Metanephros (tissue), 1 donor: ENCODE results near the gene ASIC5. TPM values are rescaled to one million over a fixed set of nuclear protein-coding genes. Genes with fewer than 3 reads are reported as not detected.

ENCODE experiments used
- total RNA-seq: library from RNA; depleted of rRNA; stranded (reverse); fragments of >200 nt; gene quantifications from one replicate; pipeline ENCODE4 v1.2.3, GENCODE V29; 2014

ASIC5 gene, protein sequence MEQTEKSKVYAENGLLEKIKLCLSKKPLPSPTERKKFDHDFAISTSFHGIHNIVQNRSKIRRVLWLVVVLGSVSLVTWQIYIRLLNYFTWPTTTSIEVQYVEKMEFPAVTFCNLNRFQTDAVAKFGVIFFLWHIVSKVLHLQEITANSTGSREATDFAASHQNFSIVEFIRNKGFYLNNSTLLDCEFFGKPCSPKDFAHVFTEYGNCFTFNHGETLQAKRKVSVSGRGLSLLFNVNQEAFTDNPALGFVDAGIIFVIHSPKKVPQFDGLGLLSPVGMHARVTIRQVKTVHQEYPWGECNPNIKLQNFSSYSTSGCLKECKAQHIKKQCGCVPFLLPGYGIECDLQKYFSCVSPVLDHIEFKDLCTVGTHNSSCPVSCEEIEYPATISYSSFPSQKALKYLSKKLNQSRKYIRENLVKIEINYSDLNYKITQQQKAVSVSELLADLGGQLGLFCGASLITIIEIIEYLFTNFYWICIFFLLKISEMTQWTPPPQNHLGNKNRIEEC
- not detected for total RNA-seq

DNA sequence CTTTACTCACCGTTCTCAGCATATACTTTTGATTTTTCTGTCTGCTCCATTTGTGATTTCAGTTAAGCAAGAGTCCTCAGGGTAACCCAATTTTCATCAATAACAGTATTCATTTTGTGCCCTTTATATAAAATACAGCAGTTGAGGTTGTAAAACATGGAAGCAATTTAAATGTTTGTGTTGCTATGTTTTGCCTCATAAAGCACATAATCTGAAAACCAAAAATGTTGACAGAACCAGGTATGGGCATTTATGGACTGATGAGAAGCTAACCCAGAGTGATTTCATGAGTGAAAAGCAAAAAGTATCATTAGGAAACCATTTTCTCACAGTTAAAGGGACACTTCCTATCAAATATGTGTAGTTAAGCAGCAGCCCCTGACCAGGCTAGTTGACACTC lies at the start of gene ASIC5:
ASIC5 (minus strand) TSS at position 101 of the 400 bp plus-strand sequence; CDS start at position 50, 51 bp downstream.

DNA sequence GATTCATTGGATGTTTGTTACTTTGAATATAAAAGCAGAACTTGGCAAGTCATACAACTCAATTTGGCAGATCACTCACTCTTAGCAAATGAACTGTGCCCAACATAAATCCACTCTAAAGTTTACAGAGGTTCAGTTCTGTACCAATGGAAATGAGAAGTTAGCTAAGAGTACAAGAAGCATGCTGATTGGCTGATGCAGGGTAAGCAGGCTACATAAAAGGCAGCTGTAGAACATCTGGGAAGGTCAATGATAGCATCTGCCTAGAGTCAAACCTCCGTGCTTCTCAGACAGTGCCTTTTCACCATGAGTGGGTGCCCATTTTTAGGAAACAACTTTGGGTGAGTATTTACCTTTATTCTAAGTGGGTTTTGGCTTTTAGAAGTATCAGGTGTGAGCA lies 37.4 kb upstream of the ASIC5 start, which contains the start of gene TDO2:
TDO2 (plus strand) TSS at position 244 of the 400 bp plus-strand sequence; CDS start at position 307, 63 bp downstream.

Other genes with a start within 250 kb of the ASIC5 start
- 80.2 TPM for gene GUCY1A1, start 199.4 kb downstream of the ASIC5 start, total RNA-seq
- 33.1 TPM for gene GUCY1B1, start 107.3 kb downstream of the ASIC5 start, total RNA-seq
- gene TDO2, start 37.4 kb upstream of the ASIC5 start, total RNA-seq = 2.7 TPM
- 32.5 TPM for gene CTSO, start 87.6 kb upstream of the ASIC5 start, total RNA-seq